Measurements from ENCODE around the gene GAA. TPM values are rescaled to one million over a fixed set of nuclear protein-coding genes. Genes with fewer than 3 reads are reported as not detected.

GAA gene
- total RNA-seq, 1 donor from 2014 or later = 47.7 TPM

GRCh38 chr17:80166446-80166845, 65.1 kb downstream of the GAA start:
- no peaks in the 10 kb centered on the region for H3K9me3 ChIP-seq (ENCODE audit: insufficient read depth, low read depth, low read length)
- H3K27ac ChIP-seq (ENCODE audit: low read depth, low read length) = no peak overlapping the region
- H3K4me2 ChIP-seq (ENCODE audit: low read length) = no peak overlapping the region
- Mint-ChIP-seq H3K4me1 (ENCODE audit: low read depth, unreplicated experiment) (no peaks in the 10 kb centered on the region), H3K36me3 (ENCODE audit: low read depth, unreplicated experiment) (peaks cover 5% of the 10 kb centered on the region), H3K4me3 (ENCODE audit: unreplicated experiment) (no peak overlapping the region), H3K9me3 (ENCODE audit: unreplicated experiment) (peaks cover 2% of the 10 kb centered on the region), H3K27me3 (ENCODE audit: low read depth, unreplicated experiment) (peaks cover 8% of the 10 kb centered on the region), H3K27ac (ENCODE audit: unreplicated experiment) (no peak overlapping the region)
- H3K4me1 ChIP-seq (ENCODE audit: insufficient read depth, low read length) = no peaks in the 10 kb centered on the region
- DNase-seq (ENCODE audit: low read depth) = no peak
- no peak overlapping the region for H3K4me3 ChIP-seq (ENCODE audit: insufficient read depth, low read depth, low read length)
- no peaks in the 10 kb centered on the region for H3K79me2 ChIP-seq (ENCODE audit: insufficient read depth, low read length)
- H2AFZ ChIP-seq (ENCODE audit: low read depth, low read length) = no peak overlapping the region
- peaks cover 10% of the 10 kb centered on the region for H3K27me3 ChIP-seq (ENCODE audit: insufficient read depth, low read length)
- no peaks in the 10 kb centered on the region for H3K36me3 ChIP-seq (ENCODE audit: insufficient read depth, low read length)
- TF ChIP-seq CTCF (IDR thresholded peaks at IDR 0.05; ENCODE audit: insufficient read depth, low read depth, low read length) = no peak
- no peak for TF ChIP-seq EZH2 (IDR thresholded peaks at IDR 0.05; ENCODE audit: insufficient read depth, low read length)
- no peak for FAIRE-seq
- no peak overlapping the region for H3K9ac ChIP-seq (ENCODE audit: low read length)
- no peaks in the 10 kb centered on the region for H4K20me1 ChIP-seq (ENCODE audit: insufficient read depth, low read length)

- DNase-seq (ENCODE audit: low read depth) (no peak), FAIRE-seq (no peak)
- Histone ChIP-seq H4K20me1 (ENCODE audit: insufficient read depth, low read length) (no peaks in the 10 kb centered on the region), H3K4me3 (ENCODE audit: insufficient read depth, low read depth, low read length) (no peak overlapping the region), H3K9me3 (ENCODE audit: insufficient read depth, low read depth, low read length) (no peaks in the 10 kb centered on the region), H3K36me3 (ENCODE audit: insufficient read depth, low read length) (no peaks in the 10 kb centered on the region), H2AFZ (ENCODE audit: low read depth, low read length) (no peak overlapping the region), H3K27me3 (ENCODE audit: insufficient read depth, low read length) (peaks cover 7% of the 10 kb centered on the region), H3K4me1 (ENCODE audit: insufficient read depth, low read length) (no peaks in the 10 kb centered on the region), H3K79me2 (ENCODE audit: insufficient read depth, low read length) (no peaks in the 10 kb centered on the region), H3K4me2 (ENCODE audit: low read length) (no peak overlapping the region), H3K27ac (ENCODE audit: low read depth, low read length) (no peak overlapping the region), H3K9ac (ENCODE audit: low read length) (no peak overlapping the region)
- TF ChIP-seq EZH2 (IDR thresholded peaks at IDR 0.05; ENCODE audit: insufficient read depth, low read length) = no peak
- no peak for TF ChIP-seq CTCF (IDR thresholded peaks at IDR 0.05; ENCODE audit: insufficient read depth, low read depth, low read length)
- H3K4me3 Mint-ChIP-seq (ENCODE audit: unreplicated experiment) = no peak overlapping the region
- H3K27ac Mint-ChIP-seq (ENCODE audit: unreplicated experiment) = no peak overlapping the region
- H3K4me1 Mint-ChIP-seq (ENCODE audit: low read depth, unreplicated experiment) = no peaks in the 10 kb centered on the region
- peaks cover 19% of the 10 kb centered on the region for H3K27me3 Mint-ChIP-seq (ENCODE audit: low read depth, unreplicated experiment)
- peaks cover 5% of the 10 kb centered on the region for H3K36me3 Mint-ChIP-seq (ENCODE audit: low read depth, unreplicated experiment)
- H3K9me3 Mint-ChIP-seq (ENCODE audit: unreplicated experiment) = peaks cover 7% of the 10 kb centered on the region
Measured at GRCh38 chr17:80168371-80168770, 67.0 kb downstream of the GAA start.

- no peaks in the 10 kb centered on the region for H3K9me3 ChIP-seq (ENCODE audit: insufficient read depth, low read depth, low read length)
- H3K27ac ChIP-seq (ENCODE audit: low read depth, low read length) = no peak overlapping the region
- H3K4me1 Mint-ChIP-seq (ENCODE audit: low read depth, unreplicated experiment) = no peaks in the 10 kb centered on the region
- no peak for TF ChIP-seq EZH2 (IDR thresholded peaks at IDR 0.05; ENCODE audit: insufficient read depth, low read length)
- no peak for TF ChIP-seq CTCF (IDR thresholded peaks at IDR 0.05; ENCODE audit: insufficient read depth, low read depth, low read length)
- peaks cover 7% of the 10 kb centered on the region for H3K9me3 Mint-ChIP-seq (ENCODE audit: unreplicated experiment)
- H3K27me3 Mint-ChIP-seq (ENCODE audit: low read depth, unreplicated experiment) = peaks cover 19% of the 10 kb centered on the region
- no peak overlapping the region for H3K4me2 ChIP-seq (ENCODE audit: low read length)
- H3K36me3 Mint-ChIP-seq (ENCODE audit: low read depth, unreplicated experiment) = peaks cover 4% of the 10 kb centered on the region
- no peaks in the 10 kb centered on the region for H3K79me2 ChIP-seq (ENCODE audit: insufficient read depth, low read length)
- H3K4me1 ChIP-seq (ENCODE audit: insufficient read depth, low read length) = no peaks in the 10 kb centered on the region
- H3K36me3 ChIP-seq (ENCODE audit: insufficient read depth, low read length) = no peaks in the 10 kb centered on the region
- DNase-seq (ENCODE audit: low read depth) = no peak
- no peak overlapping the region for H2AFZ ChIP-seq (ENCODE audit: low read depth, low read length)
- H3K27me3 ChIP-seq (ENCODE audit: insufficient read depth, low read length) = peaks cover 7% of the 10 kb centered on the region
- H3K27ac Mint-ChIP-seq (ENCODE audit: unreplicated experiment) = peak overlapping the region; percentile 10
- no peak overlapping the region for H3K9ac ChIP-seq (ENCODE audit: low read length)
- H3K4me3 Mint-ChIP-seq (ENCODE audit: unreplicated experiment) = no peak overlapping the region
- no peak overlapping the region for H3K4me3 ChIP-seq (ENCODE audit: insufficient read depth, low read depth, low read length)
- no peak for FAIRE-seq
- H4K20me1 ChIP-seq (ENCODE audit: insufficient read depth, low read length) = no peaks in the 10 kb centered on the region
Measured at GRCh38 chr17:80169107-80169506, 67.7 kb downstream of the GAA start.

Small RNA genes within 50 kb of the gene (microRNA-seq; reads per million reads assigned to microRNA genes)
- gene MIR1268B = not detected

Other genes starting within 250 kb of the GAA start
- 37.6 and 45.1 TPM in 2 replicates for gene TBC1D16, start 65.7 kb upstream of the GAA start, total RNA-seq
- gene CCDC40, start 64.9 kb upstream of the GAA start, total RNA-seq = 5.0 and 7.0 TPM in 2 replicates
- 87.5 and 89.9 TPM in 2 replicates for gene EIF4A3, start 45.5 kb downstream of the GAA start, total RNA-seq
- gene CARD14, start 68.4 kb downstream of the GAA start, total RNA-seq = 0.29 TPM in 1 of 2 replicates, not detected in the other
- 24.0 and 26.0 TPM in 2 replicates for gene SGSH, start 118.8 kb downstream of the GAA start, total RNA-seq
- gene SLC26A11, start 118.8 kb downstream of the GAA start, total RNA-seq = 15.3 and 16.1 TPM in 2 replicates
- gene RNF213, start 159.3 kb downstream of the GAA start, total RNA-seq = 120 and 129 TPM in 2 replicates